OCI-LY7 (cell line): ENCODE results near the gene TAS2R1. TPM values are rescaled to one million over a fixed set of nuclear protein-coding genes. Genes with fewer than 3 reads are reported as not detected.

Experiments
- BruUV-seq: library from RNA; stranded (reverse); fragments of 400-500 nt; replicated peaks from 2 replicates; lab custom pipeline; 2021; lab: Mats Ljungman, UMichigan
- CTCF ChIA-PET: fragments of 300-600 bp; sonication (Branson Sonifier 250); formaldehyde crosslinking; loops from one replicate; lab custom pipeline; 2022; ENCODE audit warnings: antibody characterized with exemption; ENCODE audit not compliant: unreplicated experiment; lab: Charles Lee
- POLR2A ChIA-PET: fragments of 300-600 bp; sonication (Branson Sonifier 250); formaldehyde crosslinking; loops from one replicate; lab custom pipeline; 2022; ENCODE audit warnings: antibody characterized with exemption; lab: Charles Lee
- DNase-seq: peaks from one replicate; pipeline ENCODE4 v3.0.0-alpha.2; 2015; ENCODE audit warnings: low spot score
- H2AFZ ChIP-seq: fragments of 200-600 bp; sonication (generic), shearing (Covaris generic); 2 replicates; pipeline ENCODE4 v1.6.1; 2014; ENCODE audit warnings: mild to moderate bottlenecking, antibody characterized with exemption, low read length, moderate library complexity
- H3K27ac ChIP-seq: fragments of 200-600 bp; sonication (generic); 2 replicates; pipeline ENCODE4 v1.5.1; 2014; ENCODE audit warnings: mixed run types, low read depth, mild to moderate bottlenecking, moderate library complexity, low read length, inconsistent platforms; ENCODE audit not compliant: poor library complexity, severe bottlenecking
- H3K36me3 ChIP-seq: fragments of 200-600 bp; sonication (generic); 2 replicates; pipeline ENCODE4 v1.6.1; 2014; ENCODE audit warnings: mild to moderate bottlenecking, antibody characterized with exemption, low read length, moderate library complexity, mixed read lengths; ENCODE audit not compliant: insufficient read depth
- H3K4me1 ChIP-seq: fragments of 200-600 bp; sonication (generic); 2 replicates; pipeline ENCODE4 v1.5.1; 2014; ENCODE audit warnings: mild to moderate bottlenecking, low read length; ENCODE audit not compliant: insufficient read depth, poor library complexity, severe bottlenecking
- H3K4me2 ChIP-seq: fragments of 200-600 bp; sonication (generic); 2 replicates; pipeline ENCODE4 v1.6.1; 2014; ENCODE audit warnings: mild to moderate bottlenecking, low read length
- H3K4me3 ChIP-seq: fragments of 200-600 bp; sonication (generic); 2 replicates; pipeline ENCODE4 v1.5.1; 2014; ENCODE audit warnings: mild to moderate bottlenecking, low read depth, low read length; ENCODE audit not compliant: poor library complexity, severe bottlenecking
- H3K79me2 ChIP-seq: fragments of 200-600 bp; sonication (generic); 2 replicates; pipeline ENCODE4 v1.6.1; 2016; ENCODE audit warnings: low read depth, mild to moderate bottlenecking, low read length, moderate library complexity, mixed read lengths; ENCODE audit not compliant: insufficient read depth
- H3K9me2 ChIP-seq: fragments of 200-600 bp; sonication (generic); 2 replicates; pipeline ENCODE4 v1.6.1; 2016; ENCODE audit warnings: mild to moderate bottlenecking, low read length, mixed read lengths; ENCODE audit not compliant: insufficient read depth
- H3K9me3 ChIP-seq: fragments of 200-600 bp; sonication (generic); 2 replicates; pipeline ENCODE4 v1.6.1; 2014; ENCODE audit warnings: mild to moderate bottlenecking, mixed run types, low read length, mixed read lengths
- H4K20me1 ChIP-seq: fragments of 200-600 bp; sonication (generic); 2 replicates; pipeline ENCODE4 v1.6.1; 2014; ENCODE audit warnings: mild to moderate bottlenecking, antibody characterized with exemption, low read length, moderate library complexity, mixed read lengths; ENCODE audit not compliant: insufficient read depth
- CTCF ChIP-seq: fragments of 200-600 bp; sonication (generic); conservative IDR thresholded peaks from 2 replicates; pipeline ENCODE4 v1.5.1; 2014; ENCODE audit warnings: mild to moderate bottlenecking, antibody characterized with exemption, low read length, moderate library complexity, mixed read lengths
- EZH2phosphoT487 ChIP-seq: fragments of 200-600 bp; sonication (generic); IDR thresholded peaks from 2 replicates; pipeline ENCODE4 v1.6.1; 2018; ENCODE audit warnings: low read depth, borderline replicate concordance, mild to moderate bottlenecking, mixed run types, antibody characterized with exemption, low read length, moderate library complexity, mixed read lengths
- intact Hi-C: fragments of 100-400 bp; cut with micrococcal nuclease; formaldehyde crosslinking; loops from one replicate; pipeline ENCODE4 v1.10.0; 2022; ENCODE audit not compliant: unreplicated experiment
- total RNA-seq, 2 experiments: library from RNA; depleted of rRNA in 1 of 2; stranded (reverse); fragments of >200 nt in 1 of 2; shearing (Covaris generic) in 1 of 2; gene quantifications; 2 replicates each; pipeline ENCODE4 v1.2.3, GENCODE V29; 2014 to 2022

TAS2R1 gene
- total RNA-seq, 2 experiments from 2014 or later: not detected

GRCh38 chr5:9608093-9608492 lies 22.1 kb downstream of the TAS2R1 start:
- intact Hi-C loops: no loop called here
- no peaks in the 10 kb centered on the region for H3K9me3 ChIP-seq
- H3K79me2 ChIP-seq: no peaks in the 10 kb centered on the region
- DNase-seq: no peak
- no peaks in the 10 kb centered on the region for H3K36me3 ChIP-seq
- H3K4me2 ChIP-seq: no peak overlapping the region
- no peak overlapping the region for H3K27ac ChIP-seq
- no peaks in the 10 kb centered on the region for H3K9me2 ChIP-seq
- H3K4me3 ChIP-seq: no peak overlapping the region
- ChIA-PET POLR2A (no interaction called here), CTCF (no interaction called here)
- BruUV-seq: no TSS peak
- no peaks in the 10 kb centered on the region for H3K4me1 ChIP-seq
- H4K20me1 ChIP-seq: no peaks in the 10 kb centered on the region
- H2AFZ ChIP-seq: no peak overlapping the region
- TF ChIP-seq CTCF (no peak), EZH2phosphoT487 (no peak)

- no TSS peak for BruUV-seq
- Histone ChIP-seq H2AFZ (no peak overlapping the region), H4K20me1 (no peaks in the 10 kb centered on the region), H3K4me2 (no peak overlapping the region), H3K79me2 (no peaks in the 10 kb centered on the region), H3K27ac (no peak overlapping the region), H3K36me3 (no peaks in the 10 kb centered on the region), H3K4me3 (no peak overlapping the region), H3K4me1 (no peaks in the 10 kb centered on the region), H3K9me3 (no peaks in the 10 kb centered on the region), H3K9me2 (no peaks in the 10 kb centered on the region)
- POLR2A ChIA-PET: no interaction called here
- intact Hi-C loops: no loop called here
- CTCF ChIA-PET: no interaction called here
- DNase-seq: no peak
- TF ChIP-seq CTCF (no peak), EZH2phosphoT487 (no peak)
Observed at GRCh38 chr5:9605041-9605838, 24.9 kb downstream of the TAS2R1 start.

- no peaks in the 10 kb centered on the region for H3K4me1 ChIP-seq
- H3K27ac ChIP-seq: no peak overlapping the region
- POLR2A ChIA-PET: no interaction called here
- intact Hi-C loops: no loop called here
- H3K9me2 ChIP-seq: no peaks in the 10 kb centered on the region
- CTCF ChIA-PET: no interaction called here
- TF ChIP-seq CTCF (no peak), EZH2phosphoT487 (no peak)
- no peaks in the 10 kb centered on the region for H4K20me1 ChIP-seq
- no peaks in the 10 kb centered on the region for H3K36me3 ChIP-seq
- no peak for DNase-seq
- H3K4me3 ChIP-seq: no peak overlapping the region
- BruUV-seq: no TSS peak
- no peak overlapping the region for H3K4me2 ChIP-seq
- no peaks in the 10 kb centered on the region for H3K79me2 ChIP-seq
- H3K9me3 ChIP-seq: no peaks in the 10 kb centered on the region
- H2AFZ ChIP-seq: no peak overlapping the region
Observed at GRCh38 chr5:9604416-9604815, 25.7 kb downstream of the TAS2R1 start.
